HepG2 (cell line): ENCODE results near the gene RGS19. TPM values are rescaled to one million over a fixed set of nuclear protein-coding genes. Genes with fewer than 3 reads are reported as not detected.

ENCODE experiments used
- AGO1 ChIP-seq: fragments of 200-400 bp; formaldehyde crosslinking; IDR thresholded peaks from 2 replicates; pipeline ENCODE4 v1.6.1; 2017; ENCODE audit warnings: mild to moderate bottlenecking, low read depth, low read length, moderate library complexity; ENCODE audit not compliant: poor library complexity, severe bottlenecking
- BORCS8-MEF2B ChIP-seq: sonication (generic); formaldehyde crosslinking; IDR thresholded peaks from 2 replicates; pipeline ENCODE4 v1.8.0; 2022; ENCODE audit warnings: mild to moderate bottlenecking, missing genetic modification reagents
- CBX2 ChIP-seq, 2 experiments: fragments of 200-600 bp in 1 of 2; sonication (generic); formaldehyde crosslinking in 1 of 2; IDR thresholded peaks; 2 replicates each; pipeline versions ENCODE4 v1.7.0 to v1.8.1; 2018 to 2022; ENCODE audit warnings: low read depth in 2 of 2, low read length in 1 of 2, mild to moderate bottlenecking in 1 of 2, missing genetic modification reagents in 1 of 2
- FOSL1 ChIP-seq: sonication (generic); formaldehyde crosslinking; IDR thresholded peaks from 2 replicates; pipeline ENCODE4 v1.9.0; 2021; ENCODE audit warnings: missing genetic modification reagents, borderline replicate concordance
- FOXJ3 ChIP-seq: sonication (generic); formaldehyde crosslinking; IDR thresholded peaks from 2 replicates; pipeline ENCODE4 v1.4.0; 2020; ENCODE audit warnings: missing genetic modification reagents, mild to moderate bottlenecking, borderline replicate concordance
- HOXA7 ChIP-seq: sonication (generic); formaldehyde crosslinking; IDR thresholded peaks from 2 replicates; pipeline ENCODE4 v1.8.1; 2022; ENCODE audit warnings: mild to moderate bottlenecking, missing genetic modification reagents, moderate library complexity
- JDP2 ChIP-seq: sonication (generic); formaldehyde crosslinking; IDR thresholded peaks from 2 replicates; pipeline ENCODE4 v1.8.1; 2022; ENCODE audit warnings: missing genetic modification reagents, borderline replicate concordance
- KAT2B ChIP-seq: fragments of 150-350 bp; IDR thresholded peaks from 2 replicates; pipeline ENCODE4 v1.6.1; 2014; ENCODE audit warnings: low read depth, low read length, borderline replicate concordance
- KLF11 ChIP-seq: IDR thresholded peaks from 2 replicates; pipeline ENCODE4 v1.6.1; 2016; ENCODE audit warnings: missing compliant biosample characterization
- NFYB ChIP-seq: sonication (generic); formaldehyde crosslinking; IDR thresholded peaks from 2 replicates; pipeline ENCODE4 v1.4.0; 2020; ENCODE audit warnings: missing genetic modification reagents
- SRSF9 ChIP-seq: fragments of 200-400 bp; formaldehyde crosslinking; IDR thresholded peaks from 2 replicates; pipeline ENCODE4 v1.6.1; 2018; ENCODE audit warnings: borderline replicate concordance, mild to moderate bottlenecking, low read depth, low read length; ENCODE audit not compliant: insufficient read depth, poor library complexity, severe bottlenecking
- ZBTB10 ChIP-seq: sonication (generic); formaldehyde crosslinking; IDR thresholded peaks from 2 replicates; pipeline ENCODE4 v1.4.0; 2020; ENCODE audit warnings: missing genetic modification reagents, borderline replicate concordance
- ZBTB8A ChIP-seq: sonication (generic); formaldehyde crosslinking; IDR thresholded peaks from 2 replicates; pipeline ENCODE4 v1.4.0; 2020; ENCODE audit warnings: mild to moderate bottlenecking, low read depth, missing genetic modification reagents, borderline replicate concordance
- ZFP37 ChIP-seq: sonication (generic); formaldehyde crosslinking; IDR thresholded peaks from 2 replicates; pipeline ENCODE4 v1.4.0; 2020; ENCODE audit warnings: missing genetic modification reagents, borderline replicate concordance
- ZNF260 ChIP-seq: sonication (generic); formaldehyde crosslinking; IDR thresholded peaks from 2 replicates; pipeline ENCODE4 v1.4.0; 2020; ENCODE audit warnings: missing genetic modification reagents, low read depth, mild to moderate bottlenecking, borderline replicate concordance
- ZNF33A ChIP-seq: sonication (generic); formaldehyde crosslinking; IDR thresholded peaks from 2 replicates; pipeline ENCODE4 v1.5.1; 2020; ENCODE audit warnings: missing genetic modification reagents, mild to moderate bottlenecking, moderate library complexity, borderline replicate concordance
- ZNF567 ChIP-seq: sonication (generic); formaldehyde crosslinking; IDR thresholded peaks from 2 replicates; pipeline ENCODE4 v1.8.1; 2023; ENCODE audit warnings: mild to moderate bottlenecking, missing genetic modification reagents, borderline replicate concordance
- ZNF792 ChIP-seq: IDR thresholded peaks from 2 replicates; pipeline ENCODE4 v1.6.1; 2016
- polyA plus RNA-seq, 8 experiments: library from polyadenylated mRNA; depleted of rRNA in 3 of 8; stranded (reverse) in 7 of 8; unstranded in 1 of 8; fragments of >200 nt; fragmentation: Illumina TruSeq in 4 of 8; extraction: Trizol in 4 of 8; gene quantifications; 2 replicates each; pipeline versions ENCODE4 v1.2.1 to v1.2.3, GENCODE V29; 2011 to 2016; ENCODE audit warnings: low read depth in 4 of 8, missing spikeins in 1 of 8, mixed read lengths in 1 of 8; ENCODE audit not compliant: insufficient read depth in 1 of 8
- total RNA-seq, 5 experiments: library from RNA; depleted of rRNA; stranded (reverse); fragments of >200 nt; fragmentation: Illumina TruSeq; extraction: Trizol; gene quantifications; 2 replicates each; pipeline ENCODE4 v1.2.3, GENCODE V29; 2016; ENCODE audit warnings: low read depth in 1 of 5
- TF ChIP-seq, protein P1 (sequence below): sonication (generic); formaldehyde crosslinking; IDR thresholded peaks from 2 replicates; pipeline ENCODE4 v1.5.0; 2020; ENCODE audit warnings: mild to moderate bottlenecking, missing genetic modification reagents
- TF ChIP-seq, protein P2 (sequence below): sonication (generic); formaldehyde crosslinking; IDR thresholded peaks from 2 replicates; pipeline ENCODE4; 2020; ENCODE audit warnings: missing genetic modification reagents, mild to moderate bottlenecking, borderline replicate concordance

Gene RGS19
- total and polyA plus RNA-seq, 2 of the 13 experiments (the other 11 are each of a cell fraction or from before 2014, with no cell fraction given), result 10.7 to 11.9 TPM

GRCh38 chr20:64062596-64063388 is 16.5 kb downstream of the RGS19 start, which contains the start of gene TCEA2 (continued):
- TF ChIP-seq, protein P1, sequence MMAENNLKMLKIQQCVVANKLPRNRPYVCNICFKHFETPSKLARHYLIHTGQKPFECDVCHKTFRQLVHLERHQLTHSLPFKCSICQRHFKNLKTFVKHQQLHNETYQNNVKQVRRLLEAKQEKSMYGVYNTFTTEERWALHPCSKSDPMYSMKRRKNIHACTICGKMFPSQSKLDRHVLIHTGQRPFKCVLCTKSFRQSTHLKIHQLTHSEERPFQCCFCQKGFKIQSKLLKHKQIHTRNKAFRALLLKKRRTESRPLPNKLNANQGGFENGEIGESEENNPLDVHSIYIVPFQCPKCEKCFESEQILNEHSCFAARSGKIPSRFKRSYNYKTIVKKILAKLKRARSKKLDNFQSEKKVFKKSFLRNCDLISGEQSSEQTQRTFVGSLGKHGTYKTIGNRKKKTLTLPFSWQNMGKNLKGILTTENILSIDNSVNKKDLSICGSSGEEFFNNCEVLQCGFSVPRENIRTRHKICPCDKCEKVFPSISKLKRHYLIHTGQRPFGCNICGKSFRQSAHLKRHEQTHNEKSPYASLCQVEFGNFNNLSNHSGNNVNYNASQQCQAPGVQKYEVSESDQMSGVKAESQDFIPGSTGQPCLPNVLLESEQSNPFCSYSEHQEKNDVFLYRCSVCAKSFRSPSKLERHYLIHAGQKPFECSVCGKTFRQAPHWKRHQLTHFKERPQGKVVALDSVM, result peak; percentile 76
- peak; percentile 78 for TF ChIP-seq JDP2 (CRISPR knock-in tag)
- TF ChIP-seq HOXA7 (CRISPR knock-in tag), result no peak
- TF ChIP-seq, protein P2, sequence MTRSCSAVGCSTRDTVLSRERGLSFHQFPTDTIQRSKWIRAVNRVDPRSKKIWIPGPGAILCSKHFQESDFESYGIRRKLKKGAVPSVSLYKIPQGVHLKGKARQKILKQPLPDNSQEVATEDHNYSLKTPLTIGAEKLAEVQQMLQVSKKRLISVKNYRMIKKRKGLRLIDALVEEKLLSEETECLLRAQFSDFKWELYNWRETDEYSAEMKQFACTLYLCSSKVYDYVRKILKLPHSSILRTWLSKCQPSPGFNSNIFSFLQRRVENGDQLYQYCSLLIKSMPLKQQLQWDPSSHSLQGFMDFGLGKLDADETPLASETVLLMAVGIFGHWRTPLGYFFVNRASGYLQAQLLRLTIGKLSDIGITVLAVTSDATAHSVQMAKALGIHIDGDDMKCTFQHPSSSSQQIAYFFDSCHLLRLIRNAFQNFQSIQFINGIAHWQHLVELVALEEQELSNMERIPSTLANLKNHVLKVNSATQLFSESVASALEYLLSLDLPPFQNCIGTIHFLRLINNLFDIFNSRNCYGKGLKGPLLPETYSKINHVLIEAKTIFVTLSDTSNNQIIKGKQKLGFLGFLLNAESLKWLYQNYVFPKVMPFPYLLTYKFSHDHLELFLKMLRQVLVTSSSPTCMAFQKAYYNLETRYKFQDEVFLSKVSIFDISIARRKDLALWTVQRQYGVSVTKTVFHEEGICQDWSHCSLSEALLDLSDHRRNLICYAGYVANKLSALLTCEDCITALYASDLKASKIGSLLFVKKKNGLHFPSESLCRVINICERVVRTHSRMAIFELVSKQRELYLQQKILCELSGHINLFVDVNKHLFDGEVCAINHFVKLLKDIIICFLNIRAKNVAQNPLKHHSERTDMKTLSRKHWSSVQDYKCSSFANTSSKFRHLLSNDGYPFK (CRISPR knock-in tag), result peak; percentile 83; the same call in 1 of the 2 replicates
- no peak for TF ChIP-seq ZFP37 (CRISPR knock-in tag)
- peak; percentile 97; the same call in 1 of the 2 replicates for TF ChIP-seq ZNF567
- no peak for TF ChIP-seq FOSL1
- TF ChIP-seq ZNF33A (CRISPR knock-in tag), result peak; percentile 83; the same call in 1 of the 2 replicates
- no peak; the same call in none of the 2 replicates for TF ChIP-seq NFYB (CRISPR knock-in tag)
- TF ChIP-seq ZBTB8A (CRISPR knock-in tag), result 0 out of 2 replicates have a peak, but pooled peaks have one; percentile 53
- TF ChIP-seq BORCS8-MEF2B, result no peak; the same call in none of the 2 replicates
- no peak for TF ChIP-seq FOXJ3
- TF ChIP-seq ZNF260 (CRISPR knock-in tag), result no peak
- TF ChIP-seq ZBTB10 (CRISPR knock-in tag), result peak; percentile 89
- no peak for TF ChIP-seq CBX2 (IDR thresholded peaks at IDR 0.05; ENCODE audit: low read depth, low read length)
- 0 out of 2 replicates have a peak, but pooled peaks have one; percentile 67 for TF ChIP-seq CBX2 (CRISPR knock-in tag; IDR thresholded peaks at IDR 0.05; ENCODE audit: low read depth)
- peak; percentile 90; the same call in 1 of the 2 replicates for TF ChIP-seq KLF11 (CRISPR knock-in tag)
- no peak for TF ChIP-seq KAT2B
- no peak for TF ChIP-seq AGO1
- no peak for TF ChIP-seq SRSF9
- peak; percentile 86 for TF ChIP-seq ZNF792 (CRISPR knock-in tag)
